Caco-2 (cell line): Measurements from ENCODE around the gene MCM3. TPM values are rescaled to one million over a fixed set of nuclear protein-coding genes. Genes with fewer than 3 reads are reported as not detected.

Experiments used
- BruUV-seq: library from RNA; stranded (reverse); fragments of 400-500 nt; replicated peaks from 2 replicates; lab custom pipeline; 2021; lab: Mats Ljungman, UMichigan
- CTCF ChIA-PET: fragments of 300-600 bp; sonication (Branson Sonifier 250); formaldehyde crosslinking; loops from one replicate; lab custom pipeline; 2022; ENCODE audit warnings: antibody characterized with exemption; lab: Charles Lee
- POLR2A ChIA-PET: fragments of 300-600 bp; sonication (Branson Sonifier 250); formaldehyde crosslinking; loops from one replicate; lab custom pipeline; 2022; ENCODE audit warnings: antibody characterized with exemption; lab: Charles Lee
- DNase-seq, 2 experiments: peaks; one replicate each; pipeline versions ENCODE4 v3.0.0 to v3.0.0-alpha.2; 2020 to 2022
- H3K27me3 ChIP-seq: replicated peaks from 2 replicates; pipeline ENCODE4 v1.6.0; 2011; ENCODE audit warnings: low read length; ENCODE audit not compliant: control insufficient read depth, insufficient read depth
- H3K36me3 ChIP-seq: 2 replicates; pipeline ENCODE4 v1.5.1; 2011; ENCODE audit warnings: low read length; ENCODE audit not compliant: control insufficient read depth, insufficient read depth
- H3K4me1 ChIP-seq: fragments of 250-450 bp; sonication (Bioruptor Pico); 2 replicates; pipeline ENCODE4 v1.5.1; 2020; ENCODE audit warnings: mild to moderate bottlenecking
- H3K4me3 ChIP-seq: 2 replicates; pipeline ENCODE4 v1.5.1; 2011; ENCODE audit warnings: low read depth, mild to moderate bottlenecking, control low read depth, low read length
- H3K9me3 ChIP-seq: fragments of 250-450 bp; sonication (Bioruptor Pico); 2 replicates; pipeline ENCODE4 v1.5.1; 2020; ENCODE audit warnings: mild to moderate bottlenecking, moderate library complexity
- H3K27ac Mint-ChIP-seq: one replicate; pipeline ENCODE4 v1.8.0; 2022; ENCODE audit warnings: mixed read lengths; ENCODE audit not compliant: unreplicated experiment
- H3K27me3 Mint-ChIP-seq: one replicate; pipeline ENCODE4 v1.8.0; 2022; ENCODE audit warnings: mixed read lengths; ENCODE audit not compliant: insufficient read depth, unreplicated experiment
- H3K36me3 Mint-ChIP-seq: one replicate; pipeline ENCODE4 v1.8.0; 2022; ENCODE audit warnings: mild to moderate bottlenecking, mixed read lengths; ENCODE audit not compliant: insufficient read depth, unreplicated experiment
- H3K4me1 Mint-ChIP-seq: one replicate; pipeline ENCODE4 v1.8.0; 2022; ENCODE audit warnings: low read depth, mixed read lengths; ENCODE audit not compliant: unreplicated experiment
- H3K4me3 Mint-ChIP-seq: one replicate; pipeline ENCODE4 v1.8.0; 2022; ENCODE audit warnings: mild to moderate bottlenecking, moderate library complexity, mixed read lengths; ENCODE audit not compliant: unreplicated experiment
- H3K9me3 Mint-ChIP-seq: one replicate; pipeline ENCODE4 v1.8.0; 2022; ENCODE audit warnings: mixed read lengths; ENCODE audit not compliant: unreplicated experiment
- CTCF ChIP-seq, 2 experiments: fragments of 200-600 bp in 1 of 2; IDR thresholded peaks; 1 replicate in 1 of 2; 2 replicates in 1 of 2; pipeline versions ENCODE4 v1.5.1 to v1.8.0; 2011 to 2022; ENCODE audit warnings: antibody characterized with exemption in 1 of 2, control low read depth in 1 of 2, inconsistent platforms in 1 of 2, low read depth in 1 of 2, low read length in 1 of 2, mild to moderate bottlenecking in 1 of 2, moderate library complexity in 1 of 2; ENCODE audit not compliant: insufficient read depth in 1 of 2, severe bottlenecking in 1 of 2, unreplicated experiment in 1 of 2
- intact Hi-C: fragments of 100-400 bp; cut with micrococcal nuclease; formaldehyde crosslinking; loops from one replicate; pipeline ENCODE4 v1.10.0; 2022; ENCODE audit not compliant: unreplicated experiment
- total RNA-seq: library from RNA; stranded (reverse); gene quantifications from 2 replicates; pipeline ENCODE4 v1.2.3, GENCODE V29; 2022

The MCM3 gene
- total RNA-seq, 1 experiment from 2014 or later, result 151 TPM

- H3K4me3 Mint-ChIP-seq, result no peak overlapping the region
- H3K36me3 Mint-ChIP-seq, result peaks cover 53% of the 10 kb centered on the region
- no peaks in the 10 kb centered on the region for H3K4me1 ChIP-seq
- H3K9me3 ChIP-seq, result no peaks in the 10 kb centered on the region
- no peak for TF ChIP-seq CTCF (IDR thresholded peaks at IDR 0.05; ENCODE audit: insufficient read depth in 1 of 2, low read depth in 1 of 2, low read length in 1 of 2, severe bottlenecking in 1 of 2, unreplicated experiment in 1 of 2)
- intact Hi-C loops, result no loop called here
- POLR2A ChIA-PET, result interaction anchor here (1.1 kb wide), 1 partner anchor 11 kb away, joined by 3 read pairs; no protein-coding TSS in a partner anchor
- H3K27me3 ChIP-seq, result no peaks in the 10 kb centered on the region
- no peaks in the 10 kb centered on the region for H3K4me1 Mint-ChIP-seq
- no peak for DNase-seq
- no TSS peak for BruUV-seq
- CTCF ChIA-PET, result no interaction called here
- no peak overlapping the region for H3K27ac Mint-ChIP-seq
- no peaks in the 10 kb centered on the region for H3K36me3 ChIP-seq
- H3K9me3 Mint-ChIP-seq, result no peaks in the 10 kb centered on the region
- no peak overlapping the region for H3K4me3 ChIP-seq
- no peaks in the 10 kb centered on the region for H3K27me3 Mint-ChIP-seq
These were observed 23.3 kb downstream of the MCM3 start for GRCh38 chr6:52261229-52261628.

GRCh38 chr6:52260634-52261033 lies 23.9 kb downstream of the MCM3 start:
- Mint-ChIP-seq H3K9me3 (no peaks in the 10 kb centered on the region), H3K36me3 (peaks cover 47% of the 10 kb centered on the region), H3K27me3 (no peaks in the 10 kb centered on the region), H3K4me3 (no peak overlapping the region), H3K27ac (no peak overlapping the region), H3K4me1 (no peaks in the 10 kb centered on the region)
- H3K4me3 ChIP-seq, result no peak overlapping the region
- no peaks in the 10 kb centered on the region for H3K9me3 ChIP-seq
- H3K36me3 ChIP-seq, result no peaks in the 10 kb centered on the region
- intact Hi-C loops, result no loop called here
- BruUV-seq, result no TSS peak
- no peak for DNase-seq
- no peaks in the 10 kb centered on the region for H3K27me3 ChIP-seq
- TF ChIP-seq CTCF (IDR thresholded peaks at IDR 0.05; ENCODE audit: insufficient read depth in 1 of 2, low read depth in 1 of 2, low read length in 1 of 2, severe bottlenecking in 1 of 2, unreplicated experiment in 1 of 2), result no peak
- ChIA-PET POLR2A (interaction anchor here (0.7 kb wide), 1 partner anchor 10 kb away, joined by 6 read pairs; no protein-coding TSS in a partner anchor), CTCF (interaction anchor here (0.6 to 0.9 kb wide), 2 partner anchors 98 to 137 kb away, joined by 3 to 5 read pairs; no protein-coding TSS in a partner anchor)
- H3K4me1 ChIP-seq, result no peaks in the 10 kb centered on the region

GRCh38 chr6:52255434-52255833 lies 29.1 kb downstream of the MCM3 start:
- Mint-ChIP-seq H3K36me3 (peaks cover 5% of the 10 kb centered on the region), H3K4me1 (peaks cover 6% of the 10 kb centered on the region), H3K27me3 (no peaks in the 10 kb centered on the region), H3K4me3 (no peak overlapping the region), H3K9me3 (no peaks in the 10 kb centered on the region), H3K27ac (no peak overlapping the region)
- H3K9me3 ChIP-seq, result no peaks in the 10 kb centered on the region
- no TSS peak for BruUV-seq
- no peaks in the 10 kb centered on the region; the same call in 1 of the 2 replicates for H3K4me1 ChIP-seq
- H3K27me3 ChIP-seq, result no peaks in the 10 kb centered on the region
- H3K4me3 ChIP-seq, result no peak overlapping the region
- CTCF ChIA-PET, result no interaction called here
- no peak for TF ChIP-seq CTCF (IDR thresholded peaks at IDR 0.05; ENCODE audit: insufficient read depth in 1 of 2, low read depth in 1 of 2, low read length in 1 of 2, severe bottlenecking in 1 of 2, unreplicated experiment in 1 of 2)
- POLR2A ChIA-PET, result no interaction called here
- intact Hi-C loops, result no loop called here
- DNase-seq, result no peak
- no peaks in the 10 kb centered on the region for H3K36me3 ChIP-seq
